GM12878 (cell line): ENCODE data around the gene AGAP4. TPM values are rescaled to one million over a fixed set of nuclear protein-coding genes. Genes with fewer than 3 reads are reported as not detected.
"Not testable (repeated sequence)": the region's sequence is repeated elsewhere in the genome, so short reads cannot be mapped to it uniquely, and the experiment has no call there.

Experiments
- ATAC-seq: fragments of 200-7000 bp; cut with Tn5 transposase; 3 replicates; pipeline ENCODE4 v1.9.1; 2020; ENCODE audit warnings: mild to moderate bottlenecking, moderate library complexity
- BruUV-seq: library from RNA; stranded (reverse); fragments of 400-500 nt; replicated peaks from 2 replicates; lab custom pipeline; 2021; lab: Mats Ljungman, UMichigan
- CTCF ChIA-PET: fragments of 300-600 bp; sonication (Branson Sonifier 250); formaldehyde crosslinking; extraction: SDS; loops from one replicate; lab custom pipeline; 2021; ENCODE audit warnings: inconsistent platforms; lab: Yijun Ruan, JAX
- POLR2A ChIA-PET: fragments of 350-600 bp; formaldehyde crosslinking; extraction: SDS; loops from one replicate; lab custom pipeline; 2021; ENCODE audit warnings: inconsistent platforms; lab: Charles Lee
- RAD21 ChIA-PET: fragments of 300-600 bp; sonication (Branson Sonifier 250); formaldehyde crosslinking; loops from one replicate; lab custom pipeline; 2023; ENCODE audit warnings: antibody characterized with exemption; ENCODE audit not compliant: unreplicated experiment; lab: Charles Lee
- SMC1A ChIA-PET: fragments of 300-600 bp; sonication (Branson Sonifier 250); formaldehyde crosslinking; loops from one replicate; lab custom pipeline; 2023; ENCODE audit not compliant: unreplicated experiment, uncharacterized antibody; lab: Charles Lee
- DNase-seq: peaks from one replicate; pipeline ENCODE4 v3.0.0-alpha.2; 2011; ENCODE audit warnings: low read depth, low spot score
- FAIRE-seq: peaks from 3 replicates; lab custom pipeline; 2011; peaks lifted over from hg19 to GRCh38; lab: Jason Lieb, UNC
- H2AFZ ChIP-seq: 2 replicates; pipeline ENCODE4 v1.6.0; 2011; ENCODE audit warnings: low read depth, low read length, control low read depth; ENCODE audit not compliant: control insufficient read depth
- H3K27ac ChIP-seq: 2 replicates; pipeline ENCODE4 v1.5.1; 2011; ENCODE audit warnings: control low read depth; ENCODE audit not compliant: control insufficient read depth, insufficient read depth
- H3K27me3 ChIP-seq, 2 experiments: replicated peaks in 1 of 2; 2 replicates each; pipeline versions ENCODE4 v1.6.0 to v1.6.1; 2011; ENCODE audit warnings: low read length in 1 of 2; ENCODE audit not compliant: control insufficient read depth in 2 of 2, insufficient read depth in 2 of 2
- H3K36me3 ChIP-seq, 2 experiments: 2 replicates each; pipeline ENCODE4 v1.5.1; 2011; ENCODE audit warnings: low read length in 1 of 2; ENCODE audit not compliant: control insufficient read depth in 2 of 2, insufficient read depth in 2 of 2
- H3K4me1 ChIP-seq: 2 replicates; pipeline ENCODE4 v1.6.1; 2011; ENCODE audit warnings: mild to moderate bottlenecking, low read length, moderate library complexity, mixed read lengths; ENCODE audit not compliant: control insufficient read depth, insufficient read depth
- H3K4me2 ChIP-seq: 2 replicates; pipeline ENCODE4 v1.6.0; 2011; ENCODE audit warnings: control low read depth; ENCODE audit not compliant: control insufficient read depth, insufficient read depth
- H3K4me3 ChIP-seq: fragments of 200-600 bp; sonication (generic); 2 replicates; pipeline ENCODE4 v1.5.1; 2016
- H3K79me2 ChIP-seq: 2 replicates; pipeline ENCODE4 v1.6.0; 2011; ENCODE audit warnings: low read length; ENCODE audit not compliant: control insufficient read depth, insufficient read depth
- H3K9ac ChIP-seq: 2 replicates; pipeline ENCODE4 v1.8.0; 2011; ENCODE audit warnings: low read length, control low read depth, mixed read lengths; ENCODE audit not compliant: control insufficient read depth, insufficient read depth
- H3K9me3 ChIP-seq: replicated peaks from 3 replicates; pipeline ENCODE4 v1.5.1; 2011; ENCODE audit warnings: mild to moderate bottlenecking, low read length; ENCODE audit not compliant: control insufficient read depth, insufficient read depth
- H4K20me1 ChIP-seq: 2 replicates; pipeline ENCODE4 v1.6.0; 2011; ENCODE audit not compliant: control insufficient read depth, insufficient read depth
- WGBS: methylation state at CpG from one replicate; pipeline ENCODE4 v1.1.6; 2016; ENCODE audit warnings: low lambda C conversion rate; ENCODE audit not compliant: insufficient replicate concordance, insufficient coverage; ENCODE audit errors: missing lambda C conversion rate; 5-methylcytosine and 5-hydroxymethylcytosine counted together
- in situ Hi-C: fragments of 300-500 bp; cut with MboI; formaldehyde crosslinking; loops from 9 replicates; pipeline ENCODE4 v1.14.3; 2018; ENCODE audit warnings: mixed read lengths
- intact Hi-C: fragments of 100-400 bp; cut with micrococcal nuclease; formaldehyde crosslinking; loops from one replicate; pipeline ENCODE4 v1.14.2; 2022; ENCODE audit not compliant: unreplicated experiment
- polyA plus RNA-seq, 11 experiments: library from polyadenylated mRNA; depleted of rRNA in 4 of 11; unstranded in 6 of 11; stranded (reverse) in 5 of 11; fragments of >200 nt; fragmentation: Nextera tagmentation in 4 of 11; fragmentation: Illumina TruSeq in 1 of 11; extraction: Ambion mirVana in 4 of 11; extraction: Trizol in 1 of 11; gene quantifications; 1 replicate in 1 of 11; 2 replicates in 10 of 11; pipeline versions ENCODE4 v1.2.1 to v1.2.3, GENCODE V29; 2011 to 2016; ENCODE audit warnings: inconsistent platforms in 2 of 11, missing spikeins in 2 of 11, low read depth in 1 of 11
- total RNA-seq, 4 experiments: library from RNA; depleted of rRNA in 3 of 4; stranded (reverse); fragments of >200 nt in 3 of 4; fragmentation: Illumina TruSeq in 1 of 4; extraction: Trizol in 1 of 4; gene quantifications; 2 replicates each; pipeline versions ENCODE4 v1.2.1 to v1.2.3, GENCODE V29; 2013 to 2021

AGAP4 gene
- total and polyA plus RNA-seq, 10 of the 15 experiments (the other 5 are each of a cell fraction or from before 2014, with no cell fraction given) = 1.2 to 16.2 (median 8.9) TPM

- in situ Hi-C loops, CTCF ChIA-PET, FAIRE-seq: not testable (repeated sequence)
These were observed 35.6 kb upstream of the AGAP4 start for GRCh38 chr10:45882880-45883279.

GRCh38 chr10:45865404-45865803 lies 18.1 kb upstream of the AGAP4 start:
- BruUV-seq, in situ Hi-C loops, intact Hi-C loops: not testable (repeated sequence)

More at GRCh38 chr10:45882880-45883279, 35.6 kb upstream of the AGAP4 start:
- H3K27ac ChIP-seq, H3K27me3 ChIP-seq, H3K4me3 ChIP-seq, intact Hi-C loops, SMC1A ChIA-PET, H4K20me1 ChIP-seq, H3K9me3 ChIP-seq, H3K36me3 ChIP-seq, H2AFZ ChIP-seq, ATAC-seq, BruUV-seq, H3K4me2 ChIP-seq, RAD21 ChIA-PET, DNase-seq, H3K79me2 ChIP-seq, POLR2A ChIA-PET, H3K4me1 ChIP-seq, H3K9ac ChIP-seq: not testable (repeated sequence)
- WGBS = no CpG with 5 or more reads among the region's 2 CpGs

DNA sequence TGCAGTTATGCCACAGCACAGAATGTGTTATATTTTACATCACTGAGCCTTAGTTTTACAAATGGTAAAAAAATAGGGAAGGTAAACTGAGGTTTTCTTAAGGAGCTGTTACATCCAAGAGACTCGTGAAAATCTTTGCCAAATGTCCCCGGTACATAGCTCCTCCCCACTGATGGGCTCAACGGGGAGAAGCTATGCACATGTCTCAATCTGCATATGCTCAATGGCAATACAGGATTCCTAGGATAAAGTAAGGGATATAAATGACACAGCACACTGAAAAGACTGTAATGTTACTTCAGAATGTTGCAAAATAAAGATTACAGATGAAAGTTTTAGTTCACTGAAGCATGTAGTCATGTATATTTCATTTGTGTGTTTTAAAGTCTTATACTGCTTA lies 17.0 kb upstream of the AGAP4 start:
- intact Hi-C loops, SMC1A ChIA-PET, H3K36me3 ChIP-seq, ATAC-seq, DNase-seq, H3K9me3 ChIP-seq, H3K4me3 ChIP-seq, POLR2A ChIA-PET, H3K79me2 ChIP-seq, H3K9ac ChIP-seq, in situ Hi-C loops, BruUV-seq, H3K27ac ChIP-seq, H4K20me1 ChIP-seq, H3K27me3 ChIP-seq, H3K4me1 ChIP-seq, H3K4me2 ChIP-seq, FAIRE-seq, CTCF ChIA-PET, RAD21 ChIA-PET, H2AFZ ChIP-seq: not testable (repeated sequence)
- WGBS = 100% methylated on average over 3 of the region's 3 CpGs

More at GRCh38 chr10:45865404-45865803, 18.1 kb upstream of the AGAP4 start:
- H3K27me3 ChIP-seq, H3K4me2 ChIP-seq, H3K36me3 ChIP-seq, DNase-seq, H2AFZ ChIP-seq, CTCF ChIA-PET, H3K9me3 ChIP-seq, H3K4me1 ChIP-seq, SMC1A ChIA-PET, ATAC-seq, POLR2A ChIA-PET, H3K4me3 ChIP-seq, H3K9ac ChIP-seq, H3K79me2 ChIP-seq, RAD21 ChIA-PET, FAIRE-seq, H3K27ac ChIP-seq, H4K20me1 ChIP-seq: not testable (repeated sequence)
- 100% methylated on average over 7 of the region's 33 CpGs for WGBS

DNA sequence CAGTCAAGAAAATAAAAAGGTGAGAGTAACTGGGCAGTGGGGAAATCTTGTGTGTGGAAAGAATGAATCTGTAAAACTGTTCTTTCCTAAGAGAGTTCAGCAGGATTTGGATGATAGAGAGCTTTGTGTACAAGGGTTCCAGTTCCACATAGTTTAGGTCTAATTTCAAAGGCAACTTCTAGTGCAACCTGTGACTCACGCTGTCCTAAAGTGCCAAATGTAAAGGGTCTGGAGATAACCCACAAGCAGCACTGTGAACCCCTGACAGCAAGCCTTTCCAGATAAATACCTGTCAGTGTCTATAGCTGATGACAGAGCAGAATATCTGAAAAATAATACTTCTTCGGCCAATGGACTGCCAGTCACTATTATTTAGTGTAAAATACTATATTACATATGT lies 16.3 kb upstream of the AGAP4 start:
- DNase-seq, H3K9ac ChIP-seq, H3K36me3 ChIP-seq, H3K4me1 ChIP-seq, H3K4me3 ChIP-seq, CTCF ChIA-PET, POLR2A ChIA-PET, FAIRE-seq, H2AFZ ChIP-seq, H3K4me2 ChIP-seq, H3K9me3 ChIP-seq, in situ Hi-C loops, H3K27ac ChIP-seq, H3K79me2 ChIP-seq, H3K27me3 ChIP-seq, ATAC-seq, SMC1A ChIA-PET, BruUV-seq, RAD21 ChIA-PET, H4K20me1 ChIP-seq, intact Hi-C loops: not testable (repeated sequence)
- WGBS = 95% methylated on average over 2 of the region's 2 CpGs
